ENCODE measurements around the gene HDHD2.
"Not testable (repeated sequence)": the region's sequence is repeated elsewhere in the genome, so short reads cannot be mapped to it uniquely, and the experiment has no call there.

HDHD2 gene, protein sequence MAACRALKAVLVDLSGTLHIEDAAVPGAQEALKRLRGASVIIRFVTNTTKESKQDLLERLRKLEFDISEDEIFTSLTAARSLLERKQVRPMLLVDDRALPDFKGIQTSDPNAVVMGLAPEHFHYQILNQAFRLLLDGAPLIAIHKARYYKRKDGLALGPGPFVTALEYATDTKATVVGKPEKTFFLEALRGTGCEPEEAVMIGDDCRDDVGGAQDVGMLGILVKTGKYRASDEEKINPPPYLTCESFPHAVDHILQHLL

DNA sequence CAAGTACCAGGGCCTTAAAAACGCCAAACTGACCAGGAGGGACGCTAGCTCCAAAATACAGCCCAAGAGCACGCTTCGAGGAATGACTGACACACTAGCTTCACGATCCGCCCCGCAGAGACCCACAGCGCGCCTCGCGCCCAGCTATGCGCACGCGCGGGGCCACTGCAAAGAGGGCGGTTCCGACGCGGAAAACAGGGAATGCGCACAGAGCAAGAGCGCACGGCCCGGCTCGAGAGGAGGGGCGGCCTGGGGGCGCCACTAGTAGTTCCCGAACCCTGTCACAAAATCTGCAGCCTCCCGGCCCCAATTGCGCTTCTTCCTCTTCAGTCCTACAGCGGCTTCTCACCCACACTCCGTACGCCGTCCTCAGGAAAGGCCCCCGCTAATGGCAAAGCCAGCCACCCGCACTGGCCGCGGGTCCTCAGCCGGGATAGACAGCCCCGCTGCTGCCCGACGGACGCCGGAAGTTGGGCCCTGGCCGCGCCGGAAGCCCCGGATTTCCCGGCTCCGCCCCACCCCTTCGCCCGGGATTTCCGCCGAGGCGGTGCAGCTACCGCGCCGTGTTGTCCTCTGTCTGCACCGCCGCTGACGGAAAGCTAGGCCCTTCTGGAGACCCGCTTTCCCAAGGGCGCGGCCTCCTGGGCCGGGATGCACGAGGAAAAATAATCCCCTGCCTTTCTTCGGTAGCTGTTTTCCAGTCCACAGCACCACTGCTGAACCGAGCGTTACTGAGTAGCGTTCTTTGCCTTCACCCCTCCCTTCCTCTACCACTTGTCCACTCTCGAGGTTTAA is at the start of gene HDHD2:
Gene HDHD2 (minus strand): TSS at position 472 of the 795 bp plus-strand sequence. CDS start 14,061 bp downstream, outside the sequence.
- DNase-seq, result peak; percentile 83

DNA sequence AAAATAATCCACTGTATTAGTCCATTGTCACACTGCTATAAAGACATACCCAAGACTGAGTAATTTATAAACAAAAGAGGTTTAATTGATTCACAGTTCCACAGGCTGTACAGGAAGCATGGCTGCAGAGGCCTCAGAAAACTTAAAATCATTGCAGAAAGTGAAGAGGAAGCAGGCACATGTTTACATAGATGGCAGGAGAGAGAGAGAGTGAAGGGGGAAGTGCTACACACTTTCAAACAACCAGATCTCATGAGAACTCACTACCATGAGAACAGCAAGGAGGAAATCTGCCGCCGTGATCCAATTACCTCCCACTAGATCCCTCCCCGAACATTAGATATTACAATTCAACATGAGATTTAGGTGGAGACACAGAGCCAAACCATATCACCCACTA is 45.7 kb upstream of the HDHD2 start:
- DNase-seq, result not testable (repeated sequence)

DNA sequence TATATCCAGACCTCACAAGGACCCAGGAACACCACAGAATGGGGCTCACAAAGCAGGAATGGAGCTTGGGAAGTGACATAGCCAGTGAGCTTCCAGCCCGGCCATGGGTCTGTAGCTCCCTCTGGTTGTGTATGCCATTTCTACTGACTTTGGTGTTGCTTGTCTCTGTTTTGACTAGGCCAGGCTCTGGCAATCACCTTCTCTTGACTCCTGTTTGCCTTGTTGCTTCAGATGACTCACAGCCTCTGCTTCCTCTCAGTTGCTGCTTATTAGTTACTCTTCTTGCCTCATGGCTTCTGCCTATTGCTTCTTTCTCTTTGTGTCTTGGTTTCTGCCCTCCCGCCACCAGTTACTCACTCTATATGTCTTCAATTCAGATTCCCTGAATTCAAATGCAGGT is 41.7 kb upstream of the HDHD2 start:
- peak; percentile 29 for DNase-seq

DNA sequence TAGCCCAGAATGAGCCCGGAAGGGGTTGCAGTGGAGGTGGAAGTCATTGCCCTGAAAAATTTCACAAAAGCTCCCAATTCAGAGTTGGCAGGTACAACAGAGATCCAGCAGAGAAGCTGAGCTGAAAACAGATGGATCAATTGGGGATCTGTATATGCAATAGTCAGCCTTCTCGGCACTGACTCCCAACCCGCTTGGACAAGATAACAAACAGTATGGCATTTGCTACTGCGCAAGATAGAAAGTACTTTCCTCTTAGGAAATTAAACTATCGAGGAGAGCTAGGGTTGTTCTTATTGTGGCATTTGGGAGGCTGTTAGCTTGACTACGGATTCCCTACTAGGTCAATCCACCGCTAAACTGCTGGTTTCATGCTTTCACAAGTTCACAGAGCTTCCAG is 37.4 kb upstream of the HDHD2 start:
- no peak for DNase-seq

DNA sequence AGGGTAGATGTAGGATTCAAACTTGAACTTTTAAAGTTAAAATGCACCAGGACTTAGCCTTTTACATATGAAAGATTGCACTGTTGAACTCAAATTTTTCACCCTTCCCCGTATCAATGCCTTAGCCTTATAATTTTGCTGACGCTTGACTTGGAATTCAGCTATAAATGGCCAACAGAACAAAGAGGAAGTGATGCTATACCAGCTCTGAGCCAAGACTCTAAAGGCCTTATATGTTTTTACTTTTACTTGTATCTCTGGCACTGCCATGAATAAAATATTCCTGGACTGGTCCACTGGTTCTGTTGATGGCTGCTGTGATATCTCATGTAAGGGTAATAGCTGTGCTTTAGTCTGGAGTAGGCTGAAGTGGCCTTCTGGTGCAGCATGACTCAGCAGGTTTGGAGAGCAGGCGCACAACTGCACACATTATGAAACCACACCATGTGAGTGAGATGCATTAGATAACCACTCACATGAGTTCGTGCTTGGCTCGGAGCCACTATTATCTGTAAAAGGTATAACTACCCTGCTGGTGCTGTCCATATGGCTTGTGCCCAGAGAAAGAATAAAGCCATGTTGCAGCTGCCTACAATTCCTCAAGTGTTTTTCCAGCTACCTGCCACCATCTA is 34.2 kb upstream of the HDHD2 start:
- no peak for DNase-seq

DNA sequence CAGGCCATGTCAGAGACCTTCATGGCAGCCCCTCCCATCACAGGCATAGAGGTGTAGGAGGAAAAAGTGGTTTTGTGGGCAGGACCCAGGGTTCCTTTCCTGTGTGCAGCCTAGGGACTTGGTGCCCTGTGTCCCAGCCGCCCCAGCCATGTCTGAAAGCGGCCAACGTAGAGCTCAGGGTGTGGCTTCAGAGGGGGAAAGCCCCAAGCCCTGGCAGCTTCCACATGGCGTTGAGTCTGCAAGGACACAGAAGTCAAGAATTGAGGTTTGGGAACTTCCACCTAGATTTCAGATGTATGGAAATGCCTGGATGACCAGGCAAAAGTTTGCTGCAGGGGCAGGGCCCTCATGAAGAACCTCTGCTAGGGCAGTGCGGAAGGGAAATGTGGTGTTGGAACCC is 31.9 kb upstream of the HDHD2 start:
- DNase-seq, result not testable (repeated sequence)

DNA sequence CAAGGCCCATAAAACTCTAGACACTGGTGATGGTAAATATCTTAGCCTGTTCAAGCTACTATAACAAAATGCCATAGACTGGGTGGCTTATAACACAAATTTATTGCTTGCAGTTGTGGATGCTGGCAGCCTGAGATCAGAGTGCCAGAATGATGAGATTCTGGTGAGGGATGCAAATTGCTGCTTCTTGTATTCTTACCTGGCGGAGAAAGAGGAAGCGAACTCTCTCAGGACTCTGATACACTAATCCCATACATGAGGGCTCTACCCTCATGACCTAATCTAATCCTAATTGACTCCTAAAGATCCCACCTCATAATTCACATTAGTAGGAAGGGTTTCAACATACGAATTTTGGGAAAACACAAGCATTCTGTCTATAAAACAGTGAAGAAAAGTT is 30.5 kb upstream of the HDHD2 start:
- no peak for DNase-seq

DNA sequence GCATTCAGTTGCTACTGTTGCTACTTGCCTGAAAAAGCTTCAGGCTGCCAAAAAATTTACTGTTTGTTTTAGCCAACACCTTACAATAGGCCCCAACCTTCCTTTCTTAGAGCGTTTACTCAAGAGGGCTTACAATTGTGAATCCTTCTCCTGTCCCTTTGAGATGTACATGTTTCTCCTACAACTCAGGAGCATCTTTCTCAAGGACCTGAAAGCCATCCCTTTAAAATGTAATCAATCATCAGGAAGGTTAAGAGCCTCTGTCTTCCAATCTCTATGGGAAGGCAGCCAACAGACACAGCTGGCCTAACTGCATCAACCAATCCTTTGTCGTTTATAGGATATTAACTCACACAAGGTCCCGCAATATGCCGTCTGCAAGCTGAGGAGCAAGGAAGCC is 29.2 kb upstream of the HDHD2 start:
- DNase-seq, result no peak

DNA sequence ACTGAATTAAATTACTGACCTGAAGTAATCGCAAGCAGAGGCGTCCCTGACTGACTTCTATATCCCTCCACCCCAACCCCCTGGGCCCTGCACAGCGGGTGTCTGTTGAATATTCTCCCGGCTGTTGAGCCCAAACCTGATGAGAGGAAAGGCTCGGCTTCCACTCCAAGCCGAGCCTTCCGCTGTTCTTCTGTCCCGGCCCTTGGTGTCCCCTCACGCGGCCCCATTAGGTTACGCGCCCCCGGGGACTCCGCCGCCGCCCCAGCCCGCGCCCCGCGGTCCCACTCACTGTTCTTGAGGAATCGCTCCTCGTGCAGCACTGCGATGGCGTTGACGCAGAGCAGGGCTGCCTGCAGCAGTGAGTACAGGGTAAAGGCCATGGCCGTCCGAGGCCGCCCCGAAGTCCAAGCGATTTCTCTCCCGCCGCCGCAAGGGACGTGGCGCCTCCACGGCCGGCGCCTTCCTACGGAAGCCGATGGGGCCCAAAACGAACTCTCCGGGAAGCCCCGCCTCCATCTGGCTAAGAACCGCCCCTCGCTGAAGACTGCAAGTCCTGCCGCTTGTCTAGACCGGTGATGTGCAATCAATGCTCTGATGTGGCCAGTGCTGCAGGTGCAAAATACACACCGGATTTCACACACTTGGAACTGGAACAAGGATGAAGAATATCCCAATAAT is 25.7 kb upstream of the HDHD2 start, which contains the start of gene IER3IP1:
Gene IER3IP1 (minus strand): TSS at position 467 of the 678 bp plus-strand sequence. CDS start 87 bp downstream, at position 380.
- DNase-seq, result peak; percentile 95

DNA sequence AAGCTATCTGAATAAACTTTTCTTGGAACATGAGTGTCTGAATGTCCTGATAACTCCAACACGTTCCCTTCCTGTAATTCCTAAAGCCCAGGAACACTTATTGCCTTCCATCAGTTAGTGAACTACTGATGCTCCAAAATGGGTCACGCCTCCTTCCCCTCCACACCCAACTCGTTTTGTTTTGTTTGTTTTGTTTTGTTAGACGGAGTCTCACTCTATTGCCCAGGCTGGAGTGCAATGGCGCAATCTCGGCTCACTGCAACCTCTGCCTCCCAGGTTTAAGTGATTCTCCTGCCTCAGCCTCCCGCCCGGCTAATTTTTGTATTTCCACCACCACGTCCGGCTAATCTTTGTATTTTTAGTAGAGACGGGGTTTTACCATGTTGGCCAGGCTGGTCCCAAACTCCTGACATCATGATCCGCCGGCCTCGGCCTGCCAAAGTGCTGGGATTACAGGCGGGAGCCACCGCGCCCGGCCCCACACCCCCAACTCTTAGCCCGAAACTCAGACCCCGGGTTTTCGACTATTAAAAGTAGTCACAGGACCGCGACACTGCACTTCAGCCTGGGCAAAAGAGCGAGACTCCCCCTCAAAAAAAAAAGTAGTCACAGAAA is 25.1 kb upstream of the HDHD2 start:
- DNase-seq, result no peak

DNA sequence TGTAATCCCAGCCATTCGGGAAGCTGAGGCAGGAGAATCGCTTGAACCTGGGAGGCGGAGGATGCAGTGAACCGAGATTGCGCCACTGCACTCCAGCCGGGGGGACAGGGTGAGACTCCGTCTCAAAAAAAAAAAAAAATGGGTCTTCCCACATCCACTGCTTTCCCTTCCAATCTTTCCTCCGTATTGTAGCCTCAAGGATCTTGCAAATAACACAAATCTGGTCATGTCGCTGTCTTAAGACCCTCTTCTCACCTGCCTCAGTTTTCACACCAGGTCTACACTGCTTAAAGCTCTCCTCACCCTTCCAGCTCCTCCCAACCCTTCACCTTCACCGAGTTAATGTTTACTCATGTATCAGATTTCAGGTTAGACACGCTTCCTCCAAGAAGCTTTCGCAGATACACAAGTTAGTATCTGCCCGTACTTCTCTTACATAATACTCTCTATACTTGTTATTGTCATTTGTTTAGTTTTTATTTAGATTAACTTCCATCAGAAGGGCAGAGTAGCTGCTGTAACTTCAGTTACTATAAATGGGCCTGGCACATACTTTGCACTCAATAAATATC is 24.3 kb upstream of the HDHD2 start:
- no peak for DNase-seq

DNA sequence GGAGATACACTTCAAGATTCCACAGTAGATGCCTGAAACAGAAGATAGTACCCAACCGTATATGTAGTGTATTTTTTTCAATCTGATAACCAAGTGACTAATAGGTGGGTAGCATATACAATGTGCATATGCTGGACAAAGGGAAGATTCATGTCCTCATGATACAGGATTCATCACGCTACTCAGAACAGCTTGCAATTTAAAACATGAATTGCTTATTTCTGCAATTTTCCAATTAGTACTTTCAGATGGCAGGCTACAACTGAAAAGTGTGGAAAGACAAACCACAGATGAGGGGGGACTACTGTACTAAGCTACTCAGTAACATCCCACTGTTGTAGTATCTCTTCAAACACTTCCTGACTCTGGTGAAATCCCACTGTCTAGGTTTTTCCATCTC is 22.2 kb upstream of the HDHD2 start:
- no peak for DNase-seq

DNA sequence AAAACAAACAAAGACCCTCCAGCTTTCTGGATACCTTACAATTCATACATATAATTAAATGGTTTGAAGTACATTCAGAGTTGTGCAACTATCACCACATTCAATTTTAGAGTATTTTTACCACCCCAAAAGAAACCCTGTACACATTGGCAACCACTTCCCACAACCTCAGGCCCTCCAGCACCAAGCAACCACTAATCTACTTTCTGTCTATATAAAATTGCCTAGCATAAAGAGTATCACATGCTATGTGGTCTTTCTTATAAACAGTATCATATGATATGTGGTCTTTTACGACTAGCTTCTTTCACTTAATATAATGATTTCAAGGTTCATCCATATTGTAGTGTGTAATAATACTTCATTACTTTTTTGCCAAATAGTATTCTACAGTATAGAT is 18.6 kb upstream of the HDHD2 start:
- DNase-seq, result no peak

DNA sequence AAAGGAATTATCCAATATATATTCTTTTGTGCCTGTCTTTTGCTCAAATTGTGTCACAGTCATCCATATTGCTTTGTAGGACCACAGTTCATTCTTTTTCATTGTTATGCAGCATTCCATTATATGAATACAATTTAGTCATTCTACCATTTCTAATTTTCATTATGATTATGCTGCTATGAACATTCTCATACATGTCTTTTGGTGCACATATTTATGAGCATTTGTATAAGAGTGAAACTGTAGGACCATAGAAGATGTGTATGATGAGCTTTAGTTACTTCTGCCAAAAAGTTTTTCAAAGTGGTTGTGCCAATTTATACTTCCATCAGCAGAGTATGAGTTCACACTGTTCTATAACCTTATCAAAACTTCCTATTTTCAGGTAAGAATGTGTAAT is 18.2 kb upstream of the HDHD2 start:
- no peak for DNase-seq

DNA sequence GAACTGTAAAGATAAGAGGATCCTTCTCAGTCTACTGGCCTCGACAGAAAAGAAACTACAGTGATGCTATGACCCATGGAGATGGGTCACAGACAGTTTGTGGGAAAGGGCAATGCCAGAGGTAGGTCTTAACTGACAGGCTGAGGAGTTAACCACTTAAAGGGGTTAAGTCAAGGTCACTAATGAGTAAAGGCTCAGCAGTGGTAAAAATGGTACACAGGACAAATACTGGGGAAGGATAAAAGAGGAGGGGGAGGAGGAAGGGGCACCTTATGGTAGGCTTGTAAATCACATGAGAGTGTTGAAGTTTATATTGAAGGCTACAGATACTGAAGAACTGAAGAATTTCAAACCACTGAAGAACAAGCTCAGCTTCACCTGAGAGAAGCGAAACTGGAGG is 16.0 kb upstream of the HDHD2 start:
- DNase-seq, result no peak

DNA sequence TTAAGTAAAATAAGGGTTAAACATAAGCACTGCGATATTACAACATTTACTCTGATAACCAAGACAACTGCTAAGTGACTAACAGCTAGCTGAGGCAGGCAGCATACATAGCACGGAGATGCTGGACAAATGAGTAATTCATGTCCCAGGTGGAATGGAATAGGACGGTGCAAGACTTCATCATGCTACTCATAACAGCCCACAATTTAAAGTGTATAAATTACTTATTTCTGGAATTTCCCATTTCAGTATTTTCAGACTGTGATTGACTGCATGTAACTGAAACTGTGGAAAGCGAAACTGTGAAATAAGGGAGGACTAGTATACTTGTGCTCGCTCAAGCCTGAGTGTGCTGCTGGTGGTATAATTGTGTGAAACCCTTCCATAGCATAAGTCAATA is 12.9 kb upstream of the HDHD2 start:
- peak; percentile 74 for DNase-seq

DNA sequence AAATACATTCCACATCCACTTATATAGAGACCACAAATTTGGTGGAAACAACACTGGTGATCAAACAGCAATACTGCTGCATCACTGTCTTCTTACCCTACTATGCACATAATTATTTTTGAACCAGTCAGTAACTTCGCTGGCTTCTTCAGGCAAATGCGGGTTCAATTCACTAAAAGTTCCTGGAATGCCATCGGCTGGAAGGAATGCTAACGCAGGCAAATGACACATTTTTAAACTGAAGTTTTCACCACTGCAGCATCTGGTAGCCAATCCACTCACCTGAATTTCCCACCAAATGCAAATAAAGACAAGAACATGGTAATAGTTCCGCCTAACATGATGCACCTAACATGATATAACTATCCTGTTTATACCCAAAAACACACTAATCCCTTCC is 10.0 kb upstream of the HDHD2 start:
- no peak for DNase-seq

DNA sequence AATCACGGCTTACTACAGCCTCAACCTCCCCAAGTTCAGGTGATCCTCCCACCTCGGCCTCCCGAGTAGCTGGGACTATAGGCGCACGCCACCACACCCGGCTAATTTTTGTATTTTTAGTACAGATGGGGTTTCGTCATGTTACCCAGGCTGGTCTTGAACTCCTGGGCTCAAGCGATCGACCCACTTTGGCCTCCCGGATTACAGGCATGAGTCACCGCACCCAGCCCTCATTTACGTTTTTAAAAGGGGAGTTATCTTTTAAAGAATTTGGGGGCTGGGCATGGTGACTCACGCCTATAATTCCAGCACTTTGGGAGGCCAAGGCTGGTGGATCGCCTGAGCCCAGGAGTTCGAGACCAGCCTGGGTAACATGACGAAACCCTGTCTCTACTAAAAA is 8.1 kb upstream of the HDHD2 start:
- peak; percentile 48 for DNase-seq

DNA sequence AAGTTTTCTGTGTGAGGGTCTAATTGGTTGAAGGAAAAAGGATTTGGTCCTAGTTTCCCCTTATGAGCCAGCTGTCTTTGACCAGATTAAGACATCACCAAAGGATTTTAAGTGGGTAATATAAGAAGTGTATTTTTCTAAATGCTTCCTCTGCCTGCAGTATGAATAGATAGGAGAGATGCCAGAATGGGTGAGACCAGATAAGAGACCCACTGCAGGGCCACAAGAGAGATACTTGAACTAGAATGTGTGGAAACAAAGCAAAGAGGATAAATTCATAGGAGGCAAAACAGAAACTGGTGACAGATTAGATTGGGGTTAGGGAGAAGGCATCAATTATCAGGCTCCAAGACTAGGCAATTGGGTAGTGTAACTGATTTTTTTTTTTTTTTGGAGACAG is 1.1 kb upstream of the HDHD2 start:
- DNase-seq, result no peak

DNA sequence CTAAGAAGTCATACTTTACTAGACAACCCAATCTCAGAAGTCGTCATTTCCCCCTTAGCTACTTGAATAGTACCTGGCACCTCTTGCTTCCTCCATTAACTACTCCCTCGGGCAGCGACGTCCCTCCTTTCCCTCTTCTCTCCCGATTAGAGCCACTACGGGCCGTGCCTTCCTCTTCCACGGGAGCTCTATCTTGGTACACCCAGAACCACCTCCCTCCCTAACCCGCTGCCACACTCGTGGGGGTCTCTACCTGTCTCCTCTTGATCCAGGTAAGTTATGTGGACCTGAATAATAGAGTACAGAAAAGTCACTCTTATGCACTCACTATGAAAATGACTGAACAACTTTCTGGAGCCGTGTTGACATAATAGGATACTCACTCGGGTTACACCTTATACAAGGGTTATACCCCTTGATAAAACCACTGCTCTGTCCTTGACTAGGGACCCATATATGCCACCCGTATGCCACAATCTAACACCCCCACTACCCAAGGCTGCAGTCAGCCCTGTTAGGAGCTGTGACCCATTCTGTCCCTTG is 595 bp upstream of the HDHD2 start:
- DNase-seq, result no peak

DNA sequence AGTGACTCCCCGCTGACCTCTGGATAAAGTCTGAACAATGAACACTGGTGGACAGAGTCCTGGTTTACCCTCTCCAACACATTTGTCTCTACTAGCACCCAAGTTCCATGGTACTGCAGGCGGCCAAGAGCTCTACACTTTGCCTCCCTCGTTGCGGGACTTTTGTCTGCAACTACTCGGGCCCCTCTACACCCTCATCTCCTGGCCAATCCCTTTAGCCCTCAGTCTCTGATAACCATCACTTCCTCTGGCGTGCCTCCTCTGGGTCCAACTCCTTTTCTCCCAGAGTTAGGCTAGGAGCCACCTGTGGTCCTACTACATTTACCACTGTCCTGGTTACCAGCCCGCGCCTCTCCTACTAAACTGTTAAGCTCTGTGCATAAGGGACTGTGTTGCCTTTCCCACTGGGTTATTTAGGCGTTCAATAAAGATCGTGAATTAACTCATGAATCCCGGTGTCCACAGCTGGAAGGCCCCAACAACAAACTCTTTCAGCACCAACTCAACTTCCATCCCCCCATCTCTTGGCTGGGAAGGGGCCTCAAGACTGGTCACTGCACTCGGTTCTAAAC is 757 bp downstream of the HDHD2 start:
- no peak for DNase-seq

DNA sequence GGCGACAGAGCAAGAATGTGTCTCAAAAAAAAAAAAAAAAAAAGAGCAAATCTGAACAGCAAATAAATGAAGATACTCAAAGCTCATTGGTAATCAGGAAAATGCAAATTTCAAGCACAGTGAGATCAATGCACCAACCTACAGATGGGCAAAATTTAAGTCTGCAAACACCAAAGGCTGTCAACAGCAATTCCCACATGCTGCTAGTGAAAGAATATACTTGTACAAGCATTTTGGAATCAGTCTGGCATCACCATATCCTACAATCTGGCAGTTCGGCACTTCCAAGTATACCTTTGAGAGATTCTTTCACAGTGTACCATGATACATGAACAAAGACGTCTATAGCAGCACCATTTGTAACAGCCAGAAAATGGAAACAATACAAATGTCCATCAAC is 4.1 kb downstream of the HDHD2 start:
- no peak for DNase-seq

Measured in HCEC 1CT (cell line).